Mononuclear cell (primary cell): ENCODE results near the gene XBP1. TPM values are rescaled to one million over a fixed set of nuclear protein-coding genes. Genes with fewer than 3 reads are reported as not detected.
"Not testable (repeated sequence)": the region's sequence is repeated elsewhere in the genome, so short reads cannot be mapped to it uniquely, and the experiment has no call there.

Source experiments
- H3K27me3 ChIP-seq: 2 replicates; pipeline ENCODE4 v1.6.0; 2011; ENCODE audit warnings: low read length, control low read depth; ENCODE audit not compliant: insufficient read depth
- H3K4me1 ChIP-seq: 2 replicates; pipeline ENCODE4 v1.5.1; 2011; ENCODE audit warnings: mild to moderate bottlenecking, low read length, control low read depth; ENCODE audit not compliant: insufficient read depth
- H3K4me3 ChIP-seq: 2 replicates; pipeline ENCODE4 v1.5.1; 2011; ENCODE audit warnings: mild to moderate bottlenecking, low read length, moderate library complexity
- H3K9me3 ChIP-seq: 2 replicates; pipeline ENCODE4 v1.5.1; 2011; ENCODE audit warnings: low read depth, mild to moderate bottlenecking, control low read depth, low read length
- total RNA-seq: library from RNA; depleted of rRNA; stranded (reverse); fragments of >200 nt; gene quantifications from one replicate; pipeline ENCODE4 v1.2.3, GENCODE V29; 2012

XBP1 gene
- 221 TPM for total RNA-seq

DNA sequence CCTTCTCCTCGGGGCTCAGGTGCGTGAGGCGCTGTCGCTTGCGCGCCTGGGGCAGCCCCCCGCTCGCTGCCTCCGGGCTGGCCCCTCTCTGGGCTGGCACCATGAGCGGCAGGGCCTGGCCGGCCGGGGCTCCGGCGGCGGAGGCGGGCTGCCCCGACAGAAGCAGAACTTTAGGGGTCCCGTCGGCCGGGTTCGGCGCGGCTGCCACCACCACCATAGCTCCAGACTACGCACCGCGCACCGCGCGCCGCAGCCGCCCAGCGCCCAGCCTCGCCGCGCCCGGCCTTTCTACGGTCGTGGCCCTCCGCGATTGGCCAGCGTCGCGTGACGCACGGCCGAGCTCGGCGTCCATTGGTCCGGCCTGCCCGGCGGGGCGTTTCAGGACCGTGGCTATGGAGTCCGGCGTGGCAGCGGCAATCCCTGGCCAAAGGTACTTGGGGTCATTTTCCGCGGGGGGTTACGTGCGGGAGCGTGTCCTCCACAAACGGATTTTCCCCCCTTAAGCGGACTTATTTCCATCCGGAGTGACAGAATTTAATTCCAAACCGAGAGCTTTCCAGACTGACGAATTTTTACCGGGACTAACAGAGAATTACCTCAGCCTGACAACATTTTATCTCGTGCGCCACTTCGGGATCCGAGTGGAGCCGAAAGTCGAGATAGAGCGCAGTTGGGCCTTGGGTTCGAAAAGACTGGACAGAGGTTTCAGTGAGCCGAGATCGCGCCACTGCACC lies at the start of gene XBP1:
Gene XBP1, minus strand, starts transcription at position 262 of the 734 bp plus-strand sequence.
- peaks cover 58% of the 10 kb centered on the region for H3K4me1 ChIP-seq
- H3K9me3 ChIP-seq, result no peaks in the 10 kb centered on the region
- H3K27me3 ChIP-seq, result no peaks in the 10 kb centered on the region
- H3K4me3 ChIP-seq, result peak within 1 kb of the TSS; percentile 66

DNA sequence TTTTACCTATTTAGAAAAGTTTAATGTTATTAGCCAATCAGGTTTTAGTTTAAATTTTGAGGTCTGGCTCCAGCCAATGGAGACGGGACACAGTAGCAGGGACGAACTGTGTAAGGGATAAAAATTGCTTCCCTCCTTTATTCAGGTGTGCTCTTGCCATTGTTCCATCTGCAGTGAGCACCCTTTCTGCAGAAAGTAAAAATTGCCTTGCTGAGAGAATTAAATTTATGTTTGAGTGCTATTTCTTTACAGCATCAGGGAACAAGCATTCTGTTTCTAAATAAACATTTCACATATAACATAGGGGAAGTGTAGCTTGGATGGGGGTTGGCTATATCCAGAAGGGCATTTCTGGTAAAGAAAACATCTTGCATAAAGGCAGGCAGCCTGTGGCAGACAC lies 46.6 kb upstream of the XBP1 start:
- no peaks in the 10 kb centered on the region for H3K27me3 ChIP-seq
- no peaks in the 10 kb centered on the region for H3K4me1 ChIP-seq
- H3K4me3 ChIP-seq, result no peak overlapping the region
- H3K9me3 ChIP-seq, result peaks cover 6% of the 10 kb centered on the region

DNA sequence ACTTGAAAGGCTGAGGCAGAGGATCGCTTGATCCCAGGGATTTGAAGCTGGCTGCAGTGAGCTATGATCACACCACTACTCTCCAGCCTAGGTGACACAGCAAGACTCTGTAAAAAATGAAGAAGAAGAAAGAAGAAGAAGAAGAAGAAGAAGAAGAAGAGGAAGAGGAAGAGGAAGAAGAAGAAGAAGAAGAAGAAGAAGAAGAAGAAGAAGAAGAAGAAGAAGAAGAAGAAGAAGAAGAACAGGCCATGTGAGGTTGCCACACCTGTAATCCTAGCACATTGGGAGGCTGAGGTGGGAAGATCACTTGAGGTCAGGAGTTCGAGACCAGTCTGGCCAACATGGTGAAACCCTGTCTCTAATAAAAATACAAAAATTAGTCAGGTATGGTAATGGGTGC lies 43.9 kb upstream of the XBP1 start:
- H3K9me3 ChIP-seq, H3K27me3 ChIP-seq, H3K4me3 ChIP-seq, H3K4me1 ChIP-seq: not testable (repeated sequence)

DNA sequence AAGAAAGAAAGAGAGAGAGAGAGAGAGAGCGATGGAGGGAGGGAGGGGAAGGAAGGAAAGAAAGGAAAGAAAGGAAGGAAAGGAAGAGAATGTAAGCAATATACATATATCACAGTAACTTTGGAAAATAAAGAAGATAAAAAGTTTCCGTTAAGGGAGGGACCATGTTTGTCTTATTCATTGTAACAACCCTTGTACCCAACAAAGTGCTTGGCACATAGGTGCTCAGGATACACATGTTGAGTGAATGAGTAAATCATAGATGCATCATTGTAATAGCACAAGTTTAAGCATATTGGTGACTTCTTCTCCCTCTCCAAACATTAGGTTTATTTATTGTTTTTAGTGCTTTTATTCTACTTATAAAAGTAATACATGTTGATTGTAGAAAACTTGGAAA lies 43.3 kb upstream of the XBP1 start:
- H3K27me3 ChIP-seq, result no peaks in the 10 kb centered on the region
- peaks cover 6% of the 10 kb centered on the region for H3K9me3 ChIP-seq
- H3K4me1 ChIP-seq, result no peaks in the 10 kb centered on the region
- H3K4me3 ChIP-seq, result no peak overlapping the region

DNA sequence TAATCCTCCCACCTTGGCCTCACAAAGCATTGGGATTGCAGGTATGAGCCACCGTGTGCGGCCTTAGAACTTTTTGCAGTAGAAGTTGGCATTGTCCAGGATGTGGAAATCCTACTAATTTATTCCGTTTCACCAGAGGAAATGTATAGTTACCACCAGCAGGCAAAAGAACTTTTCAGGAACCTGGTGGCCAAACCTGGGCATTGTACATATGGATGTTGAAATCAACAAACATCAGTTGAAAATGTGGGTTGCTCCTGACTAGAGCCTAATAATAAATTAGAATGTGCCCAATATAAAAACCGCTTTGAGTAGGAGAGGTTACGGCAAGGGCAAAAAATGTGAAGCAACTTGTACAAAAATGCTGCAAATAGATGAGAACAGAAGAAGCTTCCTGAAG lies 40.7 kb upstream of the XBP1 start:
- Histone ChIP-seq H3K4me1 (no peaks in the 10 kb centered on the region), H3K4me3 (no peak overlapping the region), H3K27me3 (no peaks in the 10 kb centered on the region), H3K9me3 (no peaks in the 10 kb centered on the region)

DNA sequence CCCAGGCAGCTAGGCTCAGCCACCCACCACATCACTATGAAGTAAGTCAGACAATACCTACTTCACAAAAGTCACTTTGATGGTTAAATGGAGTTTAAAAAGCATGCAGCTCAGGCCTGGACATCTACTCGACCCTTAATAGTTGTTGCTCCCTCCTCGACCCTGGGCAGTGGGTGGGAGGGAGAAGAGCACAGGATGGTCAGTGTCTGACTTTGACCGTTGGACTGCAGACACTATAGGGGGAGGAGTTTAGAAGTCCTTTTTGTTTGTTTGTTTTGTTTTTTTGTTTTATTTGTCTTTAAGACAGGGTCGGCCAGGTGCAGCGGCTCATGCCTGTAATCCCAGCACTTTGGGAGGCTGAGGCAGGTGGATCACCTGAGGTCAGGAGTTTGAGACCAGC lies 38.6 kb upstream of the XBP1 start:
- H3K9me3 ChIP-seq, result no peaks in the 10 kb centered on the region
- H3K27me3 ChIP-seq, result no peaks in the 10 kb centered on the region
- no peak overlapping the region for H3K4me3 ChIP-seq
- H3K4me1 ChIP-seq, result no peaks in the 10 kb centered on the region

DNA sequence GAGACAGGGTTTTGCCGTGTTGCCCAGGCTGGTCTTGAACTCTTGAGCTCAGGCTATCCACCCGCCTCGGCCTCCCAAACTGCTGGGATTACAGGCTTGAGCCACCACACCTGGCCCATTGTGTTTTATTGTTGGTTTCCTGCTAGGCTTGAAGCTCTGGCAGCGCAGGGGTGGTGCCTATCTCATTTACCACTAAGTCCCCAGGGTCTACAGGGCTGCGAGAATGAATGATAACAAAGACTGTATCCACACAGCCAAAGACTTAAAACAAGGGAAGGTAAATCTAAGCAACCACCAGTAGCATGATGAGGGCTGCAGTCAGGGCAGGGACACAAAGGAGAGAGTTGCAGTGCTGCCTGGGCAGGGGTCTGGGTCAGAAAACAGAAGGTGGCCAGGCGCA lies 37.3 kb upstream of the XBP1 start:
- no peaks in the 10 kb centered on the region for H3K4me1 ChIP-seq
- H3K4me3 ChIP-seq, result no peak overlapping the region
- H3K27me3 ChIP-seq, result no peaks in the 10 kb centered on the region
- no peaks in the 10 kb centered on the region for H3K9me3 ChIP-seq

DNA sequence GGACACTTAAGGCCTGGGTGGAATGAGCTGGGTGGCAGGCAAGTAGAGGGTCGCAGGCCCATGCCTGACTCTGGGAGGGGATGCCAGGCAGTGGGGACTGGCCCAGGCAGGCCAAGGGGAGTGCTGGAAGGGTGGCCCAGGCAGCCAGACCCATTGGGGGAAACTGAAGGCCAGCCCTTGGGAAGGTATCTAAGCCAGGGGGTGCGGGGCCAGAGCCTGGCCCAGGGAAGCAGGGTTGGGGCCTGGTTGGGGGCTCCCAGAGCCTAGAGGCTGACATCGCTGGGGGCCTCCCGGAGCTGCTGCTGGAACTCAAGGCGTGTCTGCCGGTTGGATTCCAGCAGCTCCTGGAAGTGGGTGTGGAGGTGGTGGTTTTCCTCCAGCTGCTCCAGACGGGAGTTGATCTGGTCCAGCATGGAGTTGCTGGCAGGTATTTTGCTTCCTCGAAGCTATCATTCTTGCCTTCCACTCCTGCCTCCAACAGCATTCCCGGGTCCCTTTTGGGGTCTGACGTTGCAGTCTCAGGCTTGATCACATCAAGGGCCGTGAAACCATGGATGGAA lies 35.3 kb upstream of the XBP1 start:
- Histone ChIP-seq H3K27me3 (no peaks in the 10 kb centered on the region), H3K4me3 (no peak overlapping the region), H3K4me1 (no peaks in the 10 kb centered on the region), H3K9me3 (no peaks in the 10 kb centered on the region)

DNA sequence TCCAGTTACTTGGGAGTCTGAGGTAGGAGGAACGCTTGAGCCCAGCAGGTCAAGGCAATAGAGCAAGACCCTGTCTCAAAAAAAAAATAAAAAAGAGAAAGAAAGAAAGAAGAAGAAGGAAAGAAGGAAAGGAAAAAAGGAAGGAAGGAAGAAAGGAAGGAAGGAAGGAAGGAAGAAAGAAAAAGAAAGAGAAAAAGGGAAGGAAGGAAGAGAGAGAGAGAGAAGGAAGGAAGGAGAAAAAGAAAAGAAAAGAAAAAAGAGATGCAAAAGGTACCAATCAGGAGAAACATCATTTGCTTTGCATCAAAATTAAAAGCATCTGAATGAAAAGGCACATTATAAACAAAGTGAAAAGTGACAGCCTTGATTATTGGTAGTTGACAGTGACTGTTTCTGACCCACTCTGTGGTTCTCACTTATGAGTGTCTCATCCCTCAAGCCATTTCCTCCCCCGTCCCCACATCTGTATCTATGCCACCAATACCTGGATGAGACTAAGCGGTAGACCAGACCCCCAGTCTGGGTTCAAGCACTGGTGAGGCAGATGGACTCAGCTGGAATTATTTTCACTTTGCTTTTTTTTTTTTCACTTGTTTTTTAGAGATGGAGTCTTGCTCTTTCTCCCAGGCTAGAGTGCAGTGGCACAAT lies 33.0 kb upstream of the XBP1 start:
- Histone ChIP-seq H3K4me1 (peaks cover 18% of the 10 kb centered on the region), H3K27me3 (no peaks in the 10 kb centered on the region), H3K4me3 (no peak overlapping the region), H3K9me3 (no peaks in the 10 kb centered on the region)

DNA sequence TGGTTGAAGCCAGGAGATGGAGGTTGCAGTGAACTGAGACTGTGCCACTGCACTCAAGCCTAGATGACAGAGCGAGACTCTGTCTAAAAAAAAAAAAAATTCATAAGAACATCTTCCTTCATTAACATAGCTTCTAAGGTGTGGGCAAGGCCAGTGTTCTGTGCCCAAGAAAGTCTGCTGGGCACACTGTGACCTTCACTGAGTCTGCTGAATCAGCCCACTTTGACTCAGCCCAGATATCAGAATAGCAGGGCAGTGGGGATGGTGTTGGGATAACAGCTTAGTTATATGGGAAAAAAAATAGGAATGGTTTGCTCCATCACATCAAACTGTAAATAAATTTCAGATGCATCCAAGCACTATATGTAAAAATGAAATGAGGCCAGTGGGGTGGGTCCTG lies 32.4 kb upstream of the XBP1 start:
- H3K27me3 ChIP-seq, result no peaks in the 10 kb centered on the region
- H3K9me3 ChIP-seq, result no peaks in the 10 kb centered on the region
- peaks cover 20% of the 10 kb centered on the region for H3K4me1 ChIP-seq
- H3K4me3 ChIP-seq, result no peak overlapping the region

DNA sequence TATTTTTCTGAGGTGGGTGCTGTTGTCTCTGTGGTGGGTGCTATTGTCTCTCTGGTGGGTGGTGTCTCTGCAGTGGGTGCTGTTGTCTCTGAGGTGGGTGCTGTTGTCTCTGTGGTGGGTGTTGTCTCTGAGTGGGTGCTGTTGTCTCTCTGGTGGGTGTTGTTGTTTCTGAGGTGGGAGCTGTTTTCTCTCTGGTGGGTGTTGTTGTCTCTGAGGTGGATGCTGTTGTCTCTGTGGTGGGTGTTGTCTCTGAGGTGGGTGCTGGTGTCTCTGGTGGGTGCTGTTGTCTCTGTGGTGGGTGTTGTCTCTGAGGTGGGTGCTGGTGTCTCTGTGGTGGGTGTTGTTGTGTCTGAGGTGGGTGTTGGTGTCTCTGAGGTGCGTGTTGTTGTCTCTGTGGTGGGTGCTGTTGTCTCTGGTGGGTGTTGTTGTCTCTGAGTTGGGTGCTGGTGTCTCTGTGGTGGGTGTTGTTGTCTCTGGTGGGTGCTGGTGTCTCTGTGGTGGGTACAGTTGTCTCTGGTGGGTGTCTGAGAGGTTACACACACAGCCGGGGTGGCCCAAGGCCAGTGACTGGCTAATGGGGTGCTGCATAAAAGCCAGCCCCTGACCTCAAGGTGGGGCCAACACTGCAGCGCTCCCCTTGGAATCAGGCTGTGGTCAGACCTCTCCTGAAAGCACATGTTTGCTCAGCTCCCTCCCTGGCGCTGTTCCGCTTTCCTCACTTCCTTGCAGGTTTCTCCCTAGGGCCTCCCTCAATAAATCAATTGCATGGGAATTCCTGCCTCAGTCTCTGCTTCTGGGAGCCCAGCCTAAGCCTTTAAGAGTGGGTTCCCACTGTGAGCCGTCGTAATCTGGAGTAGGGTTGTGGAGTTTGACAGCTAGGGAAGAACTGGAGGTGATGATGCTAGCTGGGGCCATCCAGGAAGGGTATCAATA lies 31.0 kb upstream of the XBP1 start:
- Histone ChIP-seq H3K9me3 (no peaks in the 10 kb centered on the region), H3K4me1 (peaks cover 32% of the 10 kb centered on the region), H3K27me3 (no peaks in the 10 kb centered on the region), H3K4me3 (no peak overlapping the region)

DNA sequence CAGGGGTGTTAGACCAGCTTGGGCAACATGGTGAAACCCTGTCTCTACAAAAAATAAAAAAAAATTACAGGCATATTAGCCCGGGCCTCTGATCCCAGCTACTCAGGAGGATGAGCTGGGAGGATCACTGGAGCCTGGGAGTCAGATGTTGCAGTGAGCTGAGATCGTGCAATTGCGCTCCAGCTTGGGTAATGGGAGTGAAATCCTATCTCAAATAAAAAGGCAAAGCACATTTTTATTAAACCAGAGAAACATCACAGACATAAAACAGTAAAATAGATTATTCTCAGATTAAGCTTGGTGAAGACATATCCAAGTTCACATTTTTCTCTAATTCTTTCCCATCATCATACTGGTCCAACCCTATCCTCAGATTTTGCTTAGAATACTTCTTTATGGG lies 30.1 kb upstream of the XBP1 start:
- Histone ChIP-seq H3K4me1 (peaks cover 32% of the 10 kb centered on the region), H3K4me3 (no peak overlapping the region), H3K27me3 (no peaks in the 10 kb centered on the region), H3K9me3 (no peaks in the 10 kb centered on the region)

DNA sequence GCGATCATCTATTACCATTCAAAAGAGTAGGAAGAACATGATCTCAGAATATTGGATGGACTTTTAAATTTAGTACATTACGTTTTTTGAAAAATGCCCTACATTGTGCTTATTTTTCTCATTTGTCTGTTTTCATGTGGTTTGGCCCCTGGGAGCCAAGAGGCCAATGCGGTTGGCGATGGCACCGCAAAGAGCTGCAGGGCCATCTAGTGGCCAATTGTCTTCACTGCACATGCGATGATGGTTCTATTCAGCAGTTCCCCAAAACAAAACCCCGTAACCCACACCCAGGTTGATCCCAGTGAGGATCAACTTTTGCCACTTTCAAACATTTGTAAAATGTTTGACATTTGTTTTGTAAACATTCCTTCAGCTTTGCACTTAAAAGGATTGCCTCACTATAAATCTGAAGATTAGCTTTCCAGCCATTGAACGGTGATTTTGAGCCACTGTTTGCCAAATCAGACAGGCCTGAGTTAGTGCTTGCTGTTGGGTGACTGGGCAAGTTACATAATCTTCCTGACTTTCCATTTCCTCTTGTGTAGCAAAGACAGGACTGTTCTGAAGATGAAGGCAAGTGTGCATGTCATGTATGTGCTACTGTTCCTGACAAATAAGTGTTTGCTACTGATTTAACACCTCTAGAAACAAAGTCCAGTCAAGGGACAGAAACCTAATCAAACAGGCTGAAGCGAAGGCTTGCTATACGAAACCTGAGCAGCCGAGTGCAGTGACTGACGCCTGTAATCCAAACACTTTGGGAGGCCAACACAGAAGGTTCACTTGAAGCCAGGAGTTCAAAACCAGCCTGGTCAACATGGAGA lies 29.2 kb upstream of the XBP1 start:
- Histone ChIP-seq H3K4me3 (no peak overlapping the region), H3K9me3 (no peaks in the 10 kb centered on the region), H3K4me1 (peaks cover 32% of the 10 kb centered on the region), H3K27me3 (no peaks in the 10 kb centered on the region)

DNA sequence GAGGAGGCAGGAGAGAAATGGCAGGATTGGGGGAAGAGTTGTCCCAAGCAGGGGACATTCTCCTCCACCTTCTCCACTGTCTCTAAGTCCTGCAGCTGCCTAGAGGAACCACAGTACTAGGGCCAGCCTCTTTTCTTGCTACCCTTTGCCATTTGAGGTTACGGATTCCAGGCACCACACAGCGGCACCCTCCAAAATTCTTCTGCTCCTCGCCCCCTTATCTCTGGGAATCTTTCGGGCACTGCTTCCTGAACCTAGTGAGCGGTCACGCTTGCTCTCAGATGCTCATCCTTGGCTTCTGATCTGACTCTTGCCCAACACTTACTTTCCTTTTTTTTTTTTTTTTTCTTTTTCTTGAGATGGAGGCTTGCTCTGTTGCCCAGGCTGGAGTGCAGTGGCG lies 26.6 kb upstream of the XBP1 start:
- Histone ChIP-seq H3K4me1 (peaks cover 46% of the 10 kb centered on the region), H3K27me3 (no peaks in the 10 kb centered on the region), H3K4me3 (no peak overlapping the region), H3K9me3 (no peaks in the 10 kb centered on the region)
